ENCODE data around the gene CDH13. TPM values are rescaled to one million over a fixed set of nuclear protein-coding genes. Genes with fewer than 3 reads are reported as not detected.

Gene CDH13
- total and polyA plus RNA-seq, 2 donors (not counting 3 experiments of a cell fraction or from before 2014, with no cell fraction given): 96.6 to 124 TPM

DNA sequence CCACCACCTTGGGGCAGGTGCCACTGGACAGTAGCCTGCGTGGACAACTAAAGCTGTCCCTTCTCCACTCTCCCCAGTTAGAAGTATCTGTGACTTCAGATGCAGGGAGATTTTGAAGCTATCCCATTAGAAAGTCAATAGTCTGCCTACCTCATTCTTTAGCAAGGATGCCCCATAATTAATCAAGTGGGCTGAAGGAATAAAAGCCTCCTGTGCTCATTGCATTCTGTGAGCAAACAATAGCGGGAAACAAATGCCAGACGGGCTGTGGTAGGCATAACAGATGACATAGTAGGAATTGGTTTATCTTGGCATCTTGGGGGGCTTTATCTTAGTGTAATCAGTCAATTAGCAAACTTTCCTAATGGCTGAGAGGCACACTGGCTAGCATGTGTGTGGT is 1084.3 kb downstream of the CDH13 start:
- no peak overlapping the region for H2AFZ ChIP-seq (ENCODE audit: low read depth, low read length)

More for the DNA sequence above, 1084.3 kb downstream of the CDH13 start:
- Histone ChIP-seq H3K36me3 (ENCODE audit: control insufficient read depth in 2 of 2, extremely low read depth in 1 of 2, insufficient read depth in 2 of 2, low read length in 2 of 2) (no peaks in the 10 kb centered on the region), H3K9me3 (replicated peaks; ENCODE audit: control insufficient read depth, insufficient read depth, low read length) (no peaks in the 10 kb centered on the region), H3K27me3 (ENCODE audit: control insufficient read depth in 2 of 2, insufficient read depth in 2 of 2, low read length in 2 of 2) (no peaks in the 10 kb centered on the region), H3K9me1 (replicated peaks; ENCODE audit: control insufficient read depth, extremely low read depth, insufficient read depth, low read length) (no peaks in the 10 kb centered on the region), H3K4me2 (ENCODE audit: insufficient read depth, low read length) (no peak overlapping the region), H3K4me1 (ENCODE audit: control insufficient read depth, extremely low read depth, insufficient read depth, low read length) (no peaks in the 10 kb centered on the region), H3K4me3 (replicated peaks in 1 of 3; ENCODE audit: insufficient read depth in 1 of 3, low read depth in 1 of 3, low read length in 3 of 3) (no peak overlapping the region), H3K27ac (ENCODE audit: insufficient read depth, low read depth, low read length) (no peak overlapping the region), H4K20me1 (replicated peaks; ENCODE audit: control insufficient read depth, extremely low read depth, insufficient read depth, low read length) (no peaks in the 10 kb centered on the region), H3K79me2 (ENCODE audit: control insufficient read depth, insufficient read depth, low read length) (no peaks in the 10 kb centered on the region), H3K9ac (replicated peaks; ENCODE audit: extremely low read depth, insufficient read depth, low read length) (no peak overlapping the region)
- no peak for TF ChIP-seq POLR2AphosphoS5 (IDR thresholded peaks at IDR 0.05; ENCODE audit: insufficient read depth, low read depth, low read length)
- TF ChIP-seq FOS (IDR thresholded peaks at IDR 0.05; ENCODE audit: borderline replicate concordance, insufficient read depth, low read length): no peak
- TF ChIP-seq, protein P1, sequence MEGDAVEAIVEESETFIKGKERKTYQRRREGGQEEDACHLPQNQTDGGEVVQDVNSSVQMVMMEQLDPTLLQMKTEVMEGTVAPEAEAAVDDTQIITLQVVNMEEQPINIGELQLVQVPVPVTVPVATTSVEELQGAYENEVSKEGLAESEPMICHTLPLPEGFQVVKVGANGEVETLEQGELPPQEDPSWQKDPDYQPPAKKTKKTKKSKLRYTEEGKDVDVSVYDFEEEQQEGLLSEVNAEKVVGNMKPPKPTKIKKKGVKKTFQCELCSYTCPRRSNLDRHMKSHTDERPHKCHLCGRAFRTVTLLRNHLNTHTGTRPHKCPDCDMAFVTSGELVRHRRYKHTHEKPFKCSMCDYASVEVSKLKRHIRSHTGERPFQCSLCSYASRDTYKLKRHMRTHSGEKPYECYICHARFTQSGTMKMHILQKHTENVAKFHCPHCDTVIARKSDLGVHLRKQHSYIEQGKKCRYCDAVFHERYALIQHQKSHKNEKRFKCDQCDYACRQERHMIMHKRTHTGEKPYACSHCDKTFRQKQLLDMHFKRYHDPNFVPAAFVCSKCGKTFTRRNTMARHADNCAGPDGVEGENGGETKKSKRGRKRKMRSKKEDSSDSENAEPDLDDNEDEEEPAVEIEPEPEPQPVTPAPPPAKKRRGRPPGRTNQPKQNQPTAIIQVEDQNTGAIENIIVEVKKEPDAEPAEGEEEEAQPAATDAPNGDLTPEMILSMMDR (IDR thresholded peaks at IDR 0.05; ENCODE audit: extremely low read depth in 1 of 2, insufficient read depth in 1 of 2, low read depth in 1 of 2, low read length in 2 of 2): no peak
- TF ChIP-seq GATA2 (IDR thresholded peaks at IDR 0.05; ENCODE audit: insufficient read depth, insufficient read length, low read depth, low read length): no peak
- TF ChIP-seq, protein P2, sequence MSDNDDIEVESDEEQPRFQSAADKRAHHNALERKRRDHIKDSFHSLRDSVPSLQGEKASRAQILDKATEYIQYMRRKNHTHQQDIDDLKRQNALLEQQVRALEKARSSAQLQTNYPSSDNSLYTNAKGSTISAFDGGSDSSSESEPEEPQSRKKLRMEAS (IDR thresholded peaks at IDR 0.05; ENCODE audit: insufficient read depth, insufficient read length): no peak
- TF ChIP-seq JUN (IDR thresholded peaks at IDR 0.05; ENCODE audit: borderline replicate concordance, insufficient read depth, insufficient read length, low read depth): no peak
- TF ChIP-seq EZH2 (IDR thresholded peaks at IDR 0.05; ENCODE audit: borderline replicate concordance, low read depth, low read length, severe bottlenecking): no peak
- no peak for TF ChIP-seq POLR2A (IDR thresholded peaks at IDR 0.05; ENCODE audit: low read depth, low read length)
- no peak for TF ChIP-seq MYC (IDR thresholded peaks at IDR 0.05; ENCODE audit: low read depth, low read length)
- no TSS peak for BruUV-seq (replicated peaks)
- dilution Hi-C loops (cut with MboI; ENCODE audit: extremely low pct_ligation_motif_present, low sequenced_read_pairs): no loop called here
- intact Hi-C loops (cut with micrococcal nuclease): no loop called here
- CTCF ChIA-PET: no interaction called here
- POLR2A ChIA-PET: no interaction called here
- FAIRE-seq (no peak), DNase-seq (ENCODE audit: low read depth, low spot score) (no peak)

Measured in endothelial cell of umbilical vein (primary cell).